ENCODE measurements around the gene NHSL2.

- TF ChIP-seq CTCF (IDR thresholded peaks at IDR 0.05) (peak; percentile 71 to 78 (median 73)), EP300 (IDR thresholded peaks at IDR 0.05; ENCODE audit: low read depth) (no peak)
Observed at GRCh38 chrX:72126539-72127140, 216.0 kb downstream of the NHSL2 start.
